ENCODE measurements around the gene ITPR1.
A peak's percentile ranks its signal among the peaks of the same experiment; 100 is the strongest.

Gene ITPR1

GRCh38 chr3:4841776-4842440 is 348.8 kb downstream of the ITPR1 start:
- H3K36me3 Mint-ChIP-seq (ENCODE audit: low read depth): peaks cover 40% of the 10 kb centered on the region
- H3K4me1 Mint-ChIP-seq (ENCODE audit: low read depth): peaks cover 83% of the 10 kb centered on the region
- peaks cover 3% of the 10 kb centered on the region for H3K9me3 Mint-ChIP-seq
- peak overlapping the region; percentile 90 for H3K27ac Mint-ChIP-seq
- no peaks in the 10 kb centered on the region for H3K27me3 Mint-ChIP-seq (ENCODE audit: low read depth)
- H3K4me3 Mint-ChIP-seq: peak overlapping the region; percentile 61

GRCh38 chr3:4843619-4844018 is 350.5 kb downstream of the ITPR1 start:
- Mint-ChIP-seq H3K4me1 (ENCODE audit: low read depth) (peaks cover 80% of the 10 kb centered on the region), H3K27me3 (ENCODE audit: low read depth) (no peaks in the 10 kb centered on the region), H3K9me3 (peaks cover 3% of the 10 kb centered on the region), H3K36me3 (ENCODE audit: low read depth) (peaks cover 34% of the 10 kb centered on the region), H3K27ac (peak overlapping the region; percentile 90), H3K4me3 (peak overlapping the region; percentile 53)

- Mint-ChIP-seq H3K36me3 (ENCODE audit: low read depth) (peaks cover 36% of the 10 kb centered on the region), H3K4me1 (ENCODE audit: low read depth) (peaks cover 86% of the 10 kb centered on the region), H3K4me3 (peak overlapping the region; percentile 24), H3K27ac (peak overlapping the region; percentile 90), H3K27me3 (ENCODE audit: low read depth) (no peaks in the 10 kb centered on the region), H3K9me3 (peaks cover 3% of the 10 kb centered on the region)
Observed at GRCh38 chr3:4845882-4846281, 352.7 kb downstream of the ITPR1 start.

- H3K4me3 Mint-ChIP-seq: no peak overlapping the region
- no peaks in the 10 kb centered on the region for H3K27me3 Mint-ChIP-seq (ENCODE audit: low read depth)
- peaks cover 86% of the 10 kb centered on the region for H3K4me1 Mint-ChIP-seq (ENCODE audit: low read depth)
- peaks cover 32% of the 10 kb centered on the region for H3K36me3 Mint-ChIP-seq (ENCODE audit: low read depth)
- H3K27ac Mint-ChIP-seq: peak overlapping the region; percentile 75
- peaks cover 3% of the 10 kb centered on the region for H3K9me3 Mint-ChIP-seq
Observed at GRCh38 chr3:4846543-4846942, 353.4 kb downstream of the ITPR1 start.

GRCh38 chr3:4848176-4848825 is 355.2 kb downstream of the ITPR1 start:
- peaks cover 24% of the 10 kb centered on the region for H3K36me3 Mint-ChIP-seq (ENCODE audit: low read depth)

GRCh38 chr3:4849136-4849535 is 356.0 kb downstream of the ITPR1 start:
- peaks cover 23% of the 10 kb centered on the region for H3K36me3 Mint-ChIP-seq (ENCODE audit: low read depth)
- H3K9me3 Mint-ChIP-seq: no peaks in the 10 kb centered on the region
- peaks cover 80% of the 10 kb centered on the region for H3K4me1 Mint-ChIP-seq (ENCODE audit: low read depth)
- no peaks in the 10 kb centered on the region for H3K27me3 Mint-ChIP-seq (ENCODE audit: low read depth)
- H3K27ac Mint-ChIP-seq: peak overlapping the region; percentile 97
- peak overlapping the region; percentile 54 for H3K4me3 Mint-ChIP-seq

More at GRCh38 chr3:4848176-4848825, 355.2 kb downstream of the ITPR1 start:
- Mint-ChIP-seq H3K9me3 (peaks cover 3% of the 10 kb centered on the region), H3K27ac (peak overlapping the region; percentile 97), H3K4me3 (peak overlapping the region; percentile 54), H3K27me3 (ENCODE audit: low read depth) (no peaks in the 10 kb centered on the region), H3K4me1 (ENCODE audit: low read depth) (peaks cover 80% of the 10 kb centered on the region)

- peaks cover 25% of the 10 kb centered on the region for H3K36me3 Mint-ChIP-seq (ENCODE audit: low read depth)
- no peaks in the 10 kb centered on the region for H3K9me3 Mint-ChIP-seq
- peak overlapping the region; percentile 97 for H3K27ac Mint-ChIP-seq
- H3K27me3 Mint-ChIP-seq (ENCODE audit: low read depth): no peaks in the 10 kb centered on the region
- peaks cover 78% of the 10 kb centered on the region for H3K4me1 Mint-ChIP-seq (ENCODE audit: low read depth)
- H3K4me3 Mint-ChIP-seq: peak overlapping the region; percentile 73
Observed at GRCh38 chr3:4849739-4850138, 356.6 kb downstream of the ITPR1 start.

- H3K36me3 Mint-ChIP-seq (ENCODE audit: low read depth): peaks cover 30% of the 10 kb centered on the region
- peak overlapping the region; percentile 73 for H3K4me3 Mint-ChIP-seq
- peaks cover 78% of the 10 kb centered on the region for H3K4me1 Mint-ChIP-seq (ENCODE audit: low read depth)
- H3K9me3 Mint-ChIP-seq: peaks cover 3% of the 10 kb centered on the region
- H3K27me3 Mint-ChIP-seq (ENCODE audit: low read depth): no peaks in the 10 kb centered on the region
- H3K27ac Mint-ChIP-seq: peak overlapping the region; percentile 97
Observed at GRCh38 chr3:4850211-4850927, 357.2 kb downstream of the ITPR1 start.

- H3K27ac Mint-ChIP-seq: peak overlapping the region; percentile 97
- peaks cover 8% of the 10 kb centered on the region for H3K9me3 Mint-ChIP-seq
- peak overlapping the region; percentile 73 for H3K4me3 Mint-ChIP-seq
- H3K36me3 Mint-ChIP-seq (ENCODE audit: low read depth): peaks cover 35% of the 10 kb centered on the region
- peaks cover 78% of the 10 kb centered on the region for H3K4me1 Mint-ChIP-seq (ENCODE audit: low read depth)
- H3K27me3 Mint-ChIP-seq (ENCODE audit: low read depth): no peaks in the 10 kb centered on the region
Observed at GRCh38 chr3:4850928-4851265, 357.7 kb downstream of the ITPR1 start.

GRCh38 chr3:4852780-4853748 is 359.9 kb downstream of the ITPR1 start:
- peaks cover 45% of the 10 kb centered on the region for H3K36me3 Mint-ChIP-seq (ENCODE audit: low read depth)
- H3K9me3 Mint-ChIP-seq: peaks cover 10% of the 10 kb centered on the region
- H3K27ac Mint-ChIP-seq: peak overlapping the region; percentile 91
- peaks cover 83% of the 10 kb centered on the region for H3K4me1 Mint-ChIP-seq (ENCODE audit: low read depth)
- H3K27me3 Mint-ChIP-seq (ENCODE audit: low read depth): no peaks in the 10 kb centered on the region
- H3K4me3 Mint-ChIP-seq: peak overlapping the region; percentile 57

GRCh38 chr3:4853749-4854140 is 360.6 kb downstream of the ITPR1 start:
- H3K36me3 Mint-ChIP-seq (ENCODE audit: low read depth): peaks cover 46% of the 10 kb centered on the region
- H3K27ac Mint-ChIP-seq: peak overlapping the region; percentile 91
- H3K4me3 Mint-ChIP-seq: peak overlapping the region; percentile 57
- no peaks in the 10 kb centered on the region for H3K27me3 Mint-ChIP-seq (ENCODE audit: low read depth)
- H3K4me1 Mint-ChIP-seq (ENCODE audit: low read depth): peaks cover 81% of the 10 kb centered on the region
- H3K9me3 Mint-ChIP-seq: peaks cover 14% of the 10 kb centered on the region

- Mint-ChIP-seq H3K4me3 (peak overlapping the region; percentile 23), H3K4me1 (ENCODE audit: low read depth) (peaks cover 65% of the 10 kb centered on the region), H3K27ac (peak overlapping the region; percentile 82), H3K27me3 (ENCODE audit: low read depth) (no peaks in the 10 kb centered on the region), H3K9me3 (peaks cover 21% of the 10 kb centered on the region), H3K36me3 (ENCODE audit: low read depth) (peaks cover 49% of the 10 kb centered on the region)
Observed at GRCh38 chr3:4855676-4856075, 362.5 kb downstream of the ITPR1 start.

- H3K27ac Mint-ChIP-seq: peak overlapping the region; percentile 82
- H3K9me3 Mint-ChIP-seq: peaks cover 23% of the 10 kb centered on the region
- H3K4me1 Mint-ChIP-seq (ENCODE audit: low read depth): peaks cover 60% of the 10 kb centered on the region
- no peaks in the 10 kb centered on the region for H3K27me3 Mint-ChIP-seq (ENCODE audit: low read depth)
- H3K36me3 Mint-ChIP-seq (ENCODE audit: low read depth): peaks cover 53% of the 10 kb centered on the region
- H3K4me3 Mint-ChIP-seq: no peak overlapping the region
Observed at GRCh38 chr3:4856136-4856535, 363.0 kb downstream of the ITPR1 start.

GRCh38 chr3:4856564-4856963 is 363.4 kb downstream of the ITPR1 start:
- Mint-ChIP-seq H3K36me3 (ENCODE audit: low read depth) (peaks cover 57% of the 10 kb centered on the region), H3K27ac (no peak overlapping the region), H3K4me1 (ENCODE audit: low read depth) (peaks cover 56% of the 10 kb centered on the region), H3K27me3 (ENCODE audit: low read depth) (no peaks in the 10 kb centered on the region), H3K9me3 (peaks cover 27% of the 10 kb centered on the region), H3K4me3 (no peak overlapping the region)
